GM18508 (cell line): ENCODE results near the gene TJP3.

Source experiments
- ATAC-seq: cut with Tn5 transposase; IDR thresholded peaks from one replicate; pipeline ENCODE4 v1.9.1; 2021; ENCODE audit warnings: moderate number of reproducible peaks; ENCODE audit not compliant: insufficient read depth, unreplicated experiment

The TJP3 gene

DNA sequence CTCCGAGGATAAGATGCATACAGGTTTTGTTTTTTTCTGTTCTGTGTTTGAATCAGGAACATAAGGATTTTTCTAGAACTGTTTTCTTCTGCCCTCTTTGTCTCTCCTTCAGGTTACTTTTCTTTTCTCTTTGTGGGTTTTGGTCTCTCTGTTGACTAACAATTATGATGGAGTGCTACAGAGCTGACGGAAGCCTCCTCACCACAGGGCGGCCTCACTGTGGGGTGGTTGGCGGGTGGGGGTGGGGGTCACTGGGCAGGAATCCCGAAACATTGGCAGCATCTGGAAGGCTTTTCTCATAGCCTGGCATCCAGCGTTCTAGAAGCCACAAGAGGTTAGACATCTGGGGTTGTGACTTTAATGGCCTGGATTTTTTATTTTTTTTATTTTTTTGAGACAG is 90.0 kb downstream of the TJP3 start:
- no peak for ATAC-seq
